Activated gamma-delta T cell (primary cell): ENCODE data around the gene LPAR6.

Experiments used
- DNase-seq: peaks from one replicate; lab custom pipeline; 2025; lab: John Stamatoyannopoulos, UW

The LPAR6 gene

DNA sequence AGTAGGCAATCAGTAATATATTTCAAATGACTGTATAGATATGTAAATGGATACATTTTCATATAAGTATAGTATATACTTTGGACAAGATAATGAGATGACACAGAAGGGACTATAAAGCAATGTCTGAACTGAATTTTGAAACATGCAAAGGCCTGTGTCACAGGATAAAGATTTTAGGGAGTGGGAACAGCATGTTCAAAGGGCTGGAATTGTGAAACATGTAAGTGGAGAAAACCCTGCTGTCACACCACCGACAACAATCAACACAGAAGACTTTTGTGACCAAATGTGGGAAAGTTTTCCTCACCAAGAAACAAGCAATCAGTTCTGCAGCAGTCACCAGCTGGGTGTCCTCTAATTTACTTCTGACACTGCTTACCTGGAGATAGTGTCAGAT, 42.9 kb downstream of the LPAR6 start:
- no peak for DNase-seq
